SH-SY5Y (cell line): ENCODE measurements around the gene CSF2.

Experiments used
- GATA2 ChIP-seq: IDR thresholded peaks from 2 replicates; pipeline ENCODE4 v1.6.1; 2011; ENCODE audit warnings: mild to moderate bottlenecking, low read depth, low read length
- GATA3 ChIP-seq: IDR thresholded peaks from 2 replicates; pipeline ENCODE4 v1.6.1; 2011; ENCODE audit warnings: low read depth, mild to moderate bottlenecking, low read length, moderate library complexity

GRCh38 chr5:132069994-132070393 is 3.6 kb upstream of the CSF2 start:
- TF ChIP-seq GATA2: no peak
- TF ChIP-seq GATA3: no peak
